ENCODE measurements around the gene SRSF9. TPM values are rescaled to one million over a fixed set of nuclear protein-coding genes. Genes with fewer than 3 reads are reported as not detected.

The SRSF9 gene
- total RNA-seq, 1 experiment from 2014 or later, result 244 TPM

- Histone ChIP-seq H3K4me1 (no peaks in the 10 kb centered on the region), H3K4me3 (ENCODE audit: low read depth, low read length) (no peak overlapping the region), H3K36me3 (ENCODE audit: control insufficient read depth, insufficient read depth, low read length) (no peaks in the 10 kb centered on the region), H3K9me3 (no peaks in the 10 kb centered on the region), H3K27me3 (replicated peaks; ENCODE audit: control insufficient read depth, insufficient read depth, low read length) (no peaks in the 10 kb centered on the region)
- no peak for DNase-seq
- Mint-ChIP-seq H3K36me3 (ENCODE audit: insufficient read depth, unreplicated experiment) (no peaks in the 10 kb centered on the region), H3K9me3 (ENCODE audit: unreplicated experiment) (no peaks in the 10 kb centered on the region), H3K4me1 (ENCODE audit: low read depth, unreplicated experiment) (no peaks in the 10 kb centered on the region), H3K27ac (ENCODE audit: unreplicated experiment) (no peak overlapping the region), H3K27me3 (ENCODE audit: insufficient read depth, unreplicated experiment) (no peaks in the 10 kb centered on the region), H3K4me3 (ENCODE audit: unreplicated experiment) (no peak overlapping the region)
- TF ChIP-seq CTCF (IDR thresholded peaks at IDR 0.05; ENCODE audit: insufficient read depth in 1 of 2, low read depth in 1 of 2, low read length in 1 of 2, severe bottlenecking in 1 of 2, unreplicated experiment in 1 of 2), result no peak
- POLR2A ChIA-PET, result no interaction called here
- BruUV-seq (replicated peaks), result no TSS peak
- intact Hi-C loops (cut with micrococcal nuclease; ENCODE audit: unreplicated experiment), result no loop called here
- CTCF ChIA-PET, result no interaction called here
Observed at GRCh38 chr12:120480211-120480610, 10.7 kb upstream of the SRSF9 start.

- no peak for TF ChIP-seq CTCF (IDR thresholded peaks at IDR 0.05; ENCODE audit: insufficient read depth in 1 of 2, low read depth in 1 of 2, low read length in 1 of 2, severe bottlenecking in 1 of 2, unreplicated experiment in 1 of 2)
- Mint-ChIP-seq H3K4me3 (ENCODE audit: unreplicated experiment) (no peak overlapping the region), H3K36me3 (ENCODE audit: insufficient read depth, unreplicated experiment) (no peaks in the 10 kb centered on the region), H3K27me3 (ENCODE audit: insufficient read depth, unreplicated experiment) (no peaks in the 10 kb centered on the region), H3K9me3 (ENCODE audit: unreplicated experiment) (no peaks in the 10 kb centered on the region), H3K4me1 (ENCODE audit: low read depth, unreplicated experiment) (peaks cover 6% of the 10 kb centered on the region), H3K27ac (ENCODE audit: unreplicated experiment) (no peak overlapping the region)
- Histone ChIP-seq H3K9me3 (no peaks in the 10 kb centered on the region), H3K4me1 (no peaks in the 10 kb centered on the region), H3K4me3 (ENCODE audit: low read depth, low read length) (no peak overlapping the region), H3K36me3 (ENCODE audit: control insufficient read depth, insufficient read depth, low read length) (no peaks in the 10 kb centered on the region), H3K27me3 (replicated peaks; ENCODE audit: control insufficient read depth, insufficient read depth, low read length) (no peaks in the 10 kb centered on the region)
- CTCF ChIA-PET, result interaction anchor here (0.6 kb wide), 1 partner anchor 12 kb away, joined by 3 read pairs; no protein-coding TSS in a partner anchor
- no peak for DNase-seq
- no TSS peak for BruUV-seq (replicated peaks)
- POLR2A ChIA-PET, result no interaction called here
- intact Hi-C loops (cut with micrococcal nuclease; ENCODE audit: unreplicated experiment), result no loop called here
Observed at GRCh38 chr12:120479458-120479857, 9.9 kb upstream of the SRSF9 start.

GRCh38 chr12:120475643-120476042 is 6.1 kb upstream of the SRSF9 start:
- H3K4me3 Mint-ChIP-seq (ENCODE audit: unreplicated experiment), result no peak overlapping the region
- no peak overlapping the region for H3K27ac Mint-ChIP-seq (ENCODE audit: unreplicated experiment)
- no peaks in the 10 kb centered on the region for H3K9me3 ChIP-seq
- DNase-seq, result no peak
- H3K36me3 ChIP-seq (ENCODE audit: control insufficient read depth, insufficient read depth, low read length), result no peaks in the 10 kb centered on the region
- BruUV-seq (replicated peaks), result no TSS peak
- CTCF ChIA-PET, result no interaction called here
- no peaks in the 10 kb centered on the region for H3K36me3 Mint-ChIP-seq (ENCODE audit: insufficient read depth, unreplicated experiment)
- H3K9me3 Mint-ChIP-seq (ENCODE audit: unreplicated experiment), result no peaks in the 10 kb centered on the region
- no peak for TF ChIP-seq CTCF (IDR thresholded peaks at IDR 0.05; ENCODE audit: insufficient read depth in 1 of 2, low read depth in 1 of 2, low read length in 1 of 2, severe bottlenecking in 1 of 2, unreplicated experiment in 1 of 2)
- intact Hi-C loops (cut with micrococcal nuclease; ENCODE audit: unreplicated experiment), result no loop called here
- H3K27me3 Mint-ChIP-seq (ENCODE audit: insufficient read depth, unreplicated experiment), result no peaks in the 10 kb centered on the region
- peaks cover 13% of the 10 kb centered on the region for H3K4me1 Mint-ChIP-seq (ENCODE audit: low read depth, unreplicated experiment)
- H3K27me3 ChIP-seq (replicated peaks; ENCODE audit: control insufficient read depth, insufficient read depth, low read length), result no peaks in the 10 kb centered on the region
- POLR2A ChIA-PET, result no interaction called here
- H3K4me3 ChIP-seq (ENCODE audit: low read depth, low read length), result no peak overlapping the region
- no peaks in the 10 kb centered on the region; the same call in 1 of the 2 replicates for H3K4me1 ChIP-seq

Data from Caco-2 (cell line).